GM21717 (cell line): ENCODE results near the gene ANKS1A.

Experiments
- ATAC-seq: cut with Tn5 transposase; IDR thresholded peaks from one replicate; pipeline ENCODE4 v1.9.1; 2021; ENCODE audit warnings: mild to moderate bottlenecking, moderate library complexity; ENCODE audit not compliant: unreplicated experiment

ANKS1A gene

GRCh38 chr6:35064290-35064689, 175.2 kb downstream of the ANKS1A start:
- no peak for ATAC-seq

DNA sequence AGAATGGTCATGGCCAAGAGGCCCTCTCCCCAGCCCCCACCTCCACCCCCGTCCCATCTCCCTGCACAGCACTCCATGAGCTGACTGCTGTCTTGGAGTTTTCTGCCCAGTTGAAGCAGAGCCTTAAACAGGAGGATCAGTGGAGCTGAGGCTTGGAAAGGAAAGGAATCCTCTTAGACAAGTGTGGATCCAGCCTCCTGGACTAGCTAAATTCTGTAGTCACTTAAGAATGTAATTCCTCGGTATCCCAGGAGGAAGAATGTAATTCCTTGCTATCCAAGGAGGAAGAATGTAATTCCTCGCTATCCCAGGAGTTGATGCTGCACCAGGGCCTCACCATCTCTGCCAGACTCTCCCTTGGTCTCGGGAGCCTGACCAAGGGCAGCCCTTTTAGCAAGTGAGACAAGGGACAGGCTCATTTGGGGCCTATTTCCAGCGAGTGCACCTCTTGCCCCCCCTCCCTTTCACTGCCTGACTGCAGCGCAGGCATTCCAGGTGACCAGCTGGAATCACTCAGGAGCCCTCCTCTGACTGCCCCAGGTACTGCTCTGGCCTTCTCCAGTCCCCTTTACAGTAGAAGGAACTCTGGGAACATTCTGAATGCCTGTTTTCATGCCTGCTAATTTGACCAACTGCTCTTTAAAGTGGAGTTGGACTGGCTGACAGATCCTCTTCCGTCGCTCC, 175.8 kb downstream of the ANKS1A start:
- ATAC-seq, result no peak

- no peak for ATAC-seq
Measured at GRCh38 chr6:35065441-35065800, 176.4 kb downstream of the ANKS1A start.

GRCh38 chr6:35065870-35066269, 176.8 kb downstream of the ANKS1A start:
- no peak for ATAC-seq

- ATAC-seq, result no peak
Measured at GRCh38 chr6:35067234-35067633, 178.2 kb downstream of the ANKS1A start.

DNA sequence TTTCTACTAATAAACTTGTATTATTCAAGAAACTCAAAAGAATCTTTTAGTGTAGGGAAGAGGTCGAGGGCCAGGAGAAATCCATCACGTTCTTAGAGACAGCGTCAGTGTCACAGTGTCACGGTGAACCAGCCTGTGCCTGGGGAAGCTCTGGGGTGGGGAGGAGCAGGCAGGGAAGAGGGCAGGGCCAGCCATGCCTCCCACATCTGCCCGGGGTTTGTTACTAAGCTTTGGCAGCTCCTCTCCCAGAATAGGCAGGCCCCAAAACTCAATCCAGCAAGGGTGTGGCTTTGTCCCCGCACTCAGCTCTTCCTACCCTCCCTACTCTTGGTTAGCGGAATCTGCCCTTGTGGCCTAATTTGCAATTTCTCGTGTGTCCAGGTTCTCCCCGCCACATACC, 179.2 kb downstream of the ANKS1A start:
- ATAC-seq, result no peak

- no peak for ATAC-seq
Measured at GRCh38 chr6:35068644-35069043, 179.6 kb downstream of the ANKS1A start.

DNA sequence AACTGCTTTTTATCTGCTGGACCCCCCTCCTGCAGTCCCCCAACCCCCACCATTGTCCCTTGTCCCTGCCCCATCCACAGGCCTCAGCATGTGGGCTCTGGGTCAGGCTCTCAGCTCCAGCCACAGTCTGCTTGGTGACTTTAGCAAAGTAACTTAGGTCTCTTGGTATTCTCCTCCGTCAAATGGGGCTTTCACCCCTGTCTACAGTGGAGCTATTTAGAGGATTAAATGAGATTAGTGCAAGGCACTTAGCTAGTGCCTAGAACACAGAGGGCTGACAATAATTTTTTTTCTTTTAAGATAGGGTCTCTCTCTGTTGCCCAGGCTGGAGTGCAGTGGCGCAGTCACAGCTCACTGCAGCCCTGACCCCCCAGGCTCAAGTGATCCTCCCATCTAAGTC, 180.2 kb downstream of the ANKS1A start:
- ATAC-seq, result no peak

DNA sequence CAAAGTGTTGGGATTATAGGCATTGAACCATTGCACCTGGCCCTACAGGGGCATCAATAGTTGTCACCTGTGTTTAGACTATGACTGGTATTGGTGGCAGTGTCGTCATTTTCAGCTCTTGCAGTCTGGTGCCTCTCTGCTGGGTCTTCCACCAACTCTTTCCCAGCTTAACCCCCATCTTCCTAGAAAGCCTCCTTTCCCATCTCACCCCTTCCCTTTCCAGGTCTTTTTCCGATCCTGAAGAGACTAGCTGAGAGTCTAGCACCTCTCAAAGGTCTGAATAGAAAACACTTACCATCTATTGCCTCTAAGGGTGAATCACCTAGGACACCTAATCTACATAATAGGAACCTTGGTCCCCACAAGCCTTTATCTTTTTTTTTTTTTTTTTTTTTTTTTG, 181.1 kb downstream of the ANKS1A start:
- ATAC-seq, result no peak

DNA sequence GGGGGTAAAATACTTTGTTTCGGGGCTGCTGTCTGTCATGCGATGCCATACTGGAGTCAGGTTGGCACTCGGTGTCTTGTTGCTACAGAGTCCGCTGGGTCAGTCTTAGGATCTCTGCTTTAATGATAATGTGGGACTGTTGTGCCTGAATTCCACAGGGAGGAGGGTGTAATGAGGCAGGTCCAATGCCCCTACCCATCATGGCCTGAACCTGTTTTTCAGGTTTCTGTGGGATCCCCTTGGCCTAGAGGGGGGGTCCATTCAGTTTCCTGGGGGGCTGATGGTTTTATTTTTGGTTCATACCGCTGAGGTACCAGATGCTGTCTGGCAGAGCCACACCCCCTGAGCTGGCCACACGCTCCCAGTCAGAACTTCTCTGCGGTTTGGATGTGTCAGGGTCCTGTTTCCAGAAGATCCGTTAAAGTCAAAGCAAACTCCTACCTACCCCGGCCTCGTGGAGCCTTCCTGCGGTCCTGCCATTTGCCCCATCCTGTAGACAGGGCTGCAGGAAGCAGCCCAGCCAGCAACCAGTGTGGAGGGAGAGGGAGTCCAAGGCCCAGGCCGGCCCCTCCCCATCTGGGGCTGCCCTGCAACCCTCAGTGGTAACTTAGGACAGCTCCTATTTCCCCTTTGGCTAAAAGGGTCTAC, 182.4 kb downstream of the ANKS1A start:
- ATAC-seq, result no peak

DNA sequence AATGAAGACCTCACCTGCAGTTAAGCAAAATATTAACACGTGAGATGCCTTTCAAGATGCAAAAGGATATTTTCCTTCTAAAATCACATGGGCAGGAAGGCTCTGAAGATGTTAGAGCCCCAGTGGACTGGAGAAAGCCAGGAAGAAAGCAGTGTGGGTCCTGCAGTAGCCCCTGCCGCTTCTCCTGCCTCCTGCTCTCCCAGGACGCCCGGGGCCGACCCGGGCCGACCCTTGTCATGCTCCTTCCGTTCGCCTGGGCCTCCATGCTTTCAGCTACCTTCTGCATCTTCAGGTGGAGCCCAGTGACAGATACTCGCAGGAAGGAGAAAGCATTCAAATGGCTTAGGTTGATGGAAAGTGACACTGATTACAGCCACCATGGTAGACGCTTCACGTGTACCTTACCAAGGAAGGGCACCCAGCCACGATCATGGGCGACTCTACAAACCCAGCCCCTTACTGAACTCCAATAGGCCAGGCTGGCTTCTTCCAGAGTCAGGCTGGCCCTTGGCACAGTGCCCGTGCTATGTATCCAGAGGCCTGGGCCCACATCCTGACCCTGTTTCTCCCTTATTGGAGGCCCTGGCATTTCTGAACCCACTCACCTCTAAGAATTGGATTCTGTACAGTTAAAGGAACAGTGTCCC, 183.1 kb downstream of the ANKS1A start:
- ATAC-seq, result no peak

GRCh38 chr6:35072698-35073055, 183.6 kb downstream of the ANKS1A start:
- ATAC-seq, result no peak

GRCh38 chr6:35073211-35073610, 184.2 kb downstream of the ANKS1A start:
- no peak for ATAC-seq

DNA sequence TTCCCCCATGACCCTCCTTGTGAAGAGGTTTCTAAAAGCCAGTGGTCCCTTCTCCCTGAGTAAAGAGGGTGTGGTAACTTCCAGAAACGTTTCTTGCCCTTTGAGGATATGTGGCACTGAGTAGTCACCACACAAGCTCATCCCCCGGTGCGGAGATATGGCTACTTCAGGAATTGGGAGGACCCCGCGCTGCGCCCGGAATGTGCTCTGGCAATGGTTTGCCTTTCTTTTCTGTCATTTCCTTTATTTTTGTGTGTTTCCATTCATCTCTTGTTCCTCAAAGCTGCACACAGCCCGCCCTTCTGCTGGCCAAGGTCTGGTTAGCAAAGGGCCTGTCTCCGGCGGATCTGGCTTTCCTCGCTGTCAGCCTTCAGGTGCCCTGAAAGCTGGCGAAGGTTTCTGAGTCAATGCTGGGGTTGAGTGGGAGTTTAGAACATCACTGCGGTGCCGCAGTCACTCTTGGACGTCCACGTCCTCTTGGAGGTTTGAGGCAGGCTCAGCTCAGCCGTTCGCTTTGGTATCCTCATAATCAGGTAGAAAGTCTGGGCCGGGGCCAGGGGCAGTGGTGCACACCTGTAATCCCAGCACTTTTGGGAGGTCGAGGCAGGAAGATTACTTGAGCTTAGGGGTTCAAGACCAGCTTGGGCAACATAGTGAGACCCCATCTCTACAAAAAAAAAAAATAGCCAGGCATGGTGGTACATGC, 184.9 kb downstream of the ANKS1A start:
- ATAC-seq, result no peak

DNA sequence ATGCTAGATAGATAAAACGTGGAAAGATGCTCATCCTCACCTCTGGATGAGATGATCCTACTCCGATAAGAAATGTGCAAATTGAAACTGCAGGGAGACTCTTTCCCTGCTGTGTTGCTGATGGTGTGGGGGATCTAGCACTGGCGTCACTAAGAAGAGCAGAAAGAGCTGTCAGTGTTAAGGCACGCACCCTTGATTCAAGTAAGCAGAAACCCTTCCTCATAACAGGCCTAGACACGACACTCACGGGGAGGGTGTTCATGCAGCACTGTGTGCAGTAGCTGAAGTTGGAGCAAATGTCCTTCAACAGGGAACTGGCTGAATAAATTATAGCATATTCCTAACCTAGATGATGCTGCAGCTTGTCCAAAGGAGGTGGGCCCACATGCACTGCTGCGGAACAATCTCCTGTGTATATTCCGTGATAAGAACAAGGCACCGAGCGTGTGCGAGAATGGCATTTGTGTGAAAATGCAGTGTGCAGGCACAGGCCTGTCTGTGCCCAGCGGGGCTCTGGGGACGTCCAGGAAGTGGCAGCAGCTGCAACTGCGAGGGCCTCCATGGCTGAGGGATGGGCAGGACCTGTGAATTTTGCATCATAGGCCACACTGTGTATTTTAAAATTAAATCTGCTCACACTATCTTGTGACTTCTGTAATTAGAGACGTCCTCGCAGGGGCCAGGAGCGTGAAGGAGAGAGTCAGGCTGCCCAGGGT, 188.1 kb downstream of the ANKS1A start:
- ATAC-seq, result no peak

DNA sequence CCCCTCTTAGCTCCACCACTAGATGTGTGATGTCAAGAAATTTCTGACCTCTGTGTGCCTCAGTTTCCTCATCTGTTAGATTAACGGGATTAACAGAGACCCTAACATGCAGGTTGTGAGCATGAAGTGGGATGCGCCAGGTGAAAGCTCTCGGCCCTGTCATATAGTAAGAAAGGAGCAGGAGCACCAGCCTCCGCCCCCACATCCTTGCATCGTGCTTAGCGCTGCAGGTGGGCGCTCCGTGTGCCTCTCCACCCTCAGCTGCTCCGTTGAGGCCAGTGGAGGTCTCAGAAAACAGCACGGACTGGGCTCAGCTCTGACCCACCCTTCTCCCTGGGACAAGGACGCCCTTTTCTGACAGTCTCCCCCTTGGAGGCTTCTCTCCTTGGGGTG, 188.7 kb downstream of the ANKS1A start:
- no peak for ATAC-seq

GRCh38 chr6:35078226-35078850, 189.3 kb downstream of the ANKS1A start:
- no peak for ATAC-seq

GRCh38 chr6:35078896-35079295, 189.8 kb downstream of the ANKS1A start:
- no peak for ATAC-seq

GRCh38 chr6:35079311-35080000, 190.4 kb downstream of the ANKS1A start:
- no peak for ATAC-seq

GRCh38 chr6:35080016-35080680, 191.1 kb downstream of the ANKS1A start:
- no peak for ATAC-seq
